ACHN (cell line): ENCODE results near the gene SIM2.

Experiments used
- DNase-seq: peaks from one replicate; pipeline ENCODE4 v3.0.0-alpha.2; 2015
- in situ Hi-C: cut with HindIII; loops from 2 replicates; pipeline ENCODE4 v1.10.0; 2017; ENCODE audit warnings: low sequenced_read_pairs, low pct_ligation_motif_present, low pct_unique_long_range_greater_than_20kb

The SIM2 gene

GRCh38 chr21:36681117-36681631 is 17.7 kb upstream of the SIM2 start:
- in situ Hi-C loops, result no loop called here
- DNase-seq, result no peak

- DNase-seq, result no peak
- in situ Hi-C loops, result no loop called here
Measured at GRCh38 chr21:36684957-36685714, 13.8 kb upstream of the SIM2 start.

GRCh38 chr21:36686955-36687354 is 12.0 kb upstream of the SIM2 start:
- DNase-seq, result no peak
- in situ Hi-C loops, result no loop called here

DNA sequence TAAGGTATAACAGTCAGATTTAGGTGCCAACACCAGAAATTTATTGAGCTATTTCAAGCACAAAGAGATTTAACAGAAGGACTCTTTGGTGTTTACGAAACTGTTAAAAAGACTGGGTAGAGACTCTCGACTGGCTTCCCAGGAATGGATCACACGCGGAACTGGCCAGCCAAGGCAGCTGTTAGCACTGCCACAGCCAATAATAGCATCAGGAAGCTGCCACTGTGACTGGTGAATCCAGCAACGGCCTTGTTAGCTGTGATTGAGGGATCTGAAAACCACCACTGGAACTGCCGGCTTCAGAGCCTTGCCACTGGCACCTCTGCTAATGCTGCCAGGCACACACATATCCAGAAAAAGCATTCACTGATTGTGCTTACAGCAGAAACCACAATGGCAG is 10.6 kb upstream of the SIM2 start:
- in situ Hi-C loops, result no loop called here
- no peak for DNase-seq

GRCh38 chr21:36689324-36689723 is 9.6 kb upstream of the SIM2 start:
- in situ Hi-C loops, result no loop called here
- DNase-seq, result no peak

GRCh38 chr21:36690628-36691554 is 8.0 kb upstream of the SIM2 start:
- no peak for DNase-seq
- in situ Hi-C loops, result no loop called here

DNA sequence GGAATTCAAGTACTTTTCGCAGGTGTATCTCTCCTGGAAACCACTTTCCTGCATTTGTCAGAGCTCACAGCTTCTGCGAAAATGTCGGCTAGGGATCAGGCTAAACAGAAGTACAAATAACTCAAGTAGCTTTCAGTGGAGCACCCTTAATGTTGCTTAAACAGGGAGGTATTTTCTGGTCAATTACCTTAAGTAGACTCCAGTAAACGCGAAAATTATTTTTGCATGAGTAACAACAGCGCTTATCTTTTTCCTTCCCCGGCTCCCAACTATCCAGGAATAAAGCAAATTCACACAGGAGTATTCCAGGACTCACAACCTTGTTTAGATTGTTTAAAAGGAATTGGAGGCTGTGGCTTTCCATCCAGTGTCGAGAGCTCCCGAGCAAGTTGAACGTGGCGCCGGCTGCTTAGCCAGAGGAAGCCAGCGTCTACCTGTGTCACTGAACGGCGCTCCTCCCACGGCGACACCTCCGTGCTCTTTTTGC is 7.3 kb upstream of the SIM2 start:
- no peak for DNase-seq
- in situ Hi-C loops, result no loop called here

DNA sequence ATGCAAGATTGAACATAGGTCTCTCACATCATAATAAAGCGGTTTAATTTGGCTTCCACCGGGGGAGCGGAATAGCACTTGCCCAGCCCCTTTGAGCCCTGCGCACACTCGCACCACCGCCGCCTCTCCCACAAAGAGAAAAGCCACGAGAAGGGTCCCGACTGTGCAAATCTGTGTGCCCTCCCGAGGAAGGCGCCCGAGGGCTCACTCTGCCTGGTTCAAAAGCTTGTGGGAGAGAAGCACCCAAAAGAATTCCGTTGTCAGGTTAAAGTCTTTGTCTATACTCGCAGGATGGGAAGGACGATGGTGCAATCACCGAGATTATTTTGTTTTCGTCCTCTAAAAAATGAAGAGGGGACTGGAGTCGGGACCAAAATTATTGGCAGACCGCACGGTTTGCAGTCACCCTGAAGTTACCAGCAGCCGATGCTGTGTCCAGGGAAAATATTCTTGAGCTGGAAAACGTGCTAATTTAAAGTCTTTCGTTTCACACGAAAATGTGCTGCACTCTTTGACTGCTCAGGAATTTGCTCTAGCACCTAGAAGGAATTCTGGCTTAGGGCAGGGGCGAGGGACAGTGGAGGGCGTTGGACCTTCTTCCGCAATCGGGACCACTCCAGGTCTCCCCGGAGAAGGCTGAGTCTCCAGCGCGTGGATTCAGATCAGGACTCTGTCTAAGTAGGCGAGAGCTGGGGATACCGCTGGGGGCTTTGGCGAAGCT is 6.6 kb upstream of the SIM2 start:
- in situ Hi-C loops, result no loop called here
- no peak for DNase-seq

DNA sequence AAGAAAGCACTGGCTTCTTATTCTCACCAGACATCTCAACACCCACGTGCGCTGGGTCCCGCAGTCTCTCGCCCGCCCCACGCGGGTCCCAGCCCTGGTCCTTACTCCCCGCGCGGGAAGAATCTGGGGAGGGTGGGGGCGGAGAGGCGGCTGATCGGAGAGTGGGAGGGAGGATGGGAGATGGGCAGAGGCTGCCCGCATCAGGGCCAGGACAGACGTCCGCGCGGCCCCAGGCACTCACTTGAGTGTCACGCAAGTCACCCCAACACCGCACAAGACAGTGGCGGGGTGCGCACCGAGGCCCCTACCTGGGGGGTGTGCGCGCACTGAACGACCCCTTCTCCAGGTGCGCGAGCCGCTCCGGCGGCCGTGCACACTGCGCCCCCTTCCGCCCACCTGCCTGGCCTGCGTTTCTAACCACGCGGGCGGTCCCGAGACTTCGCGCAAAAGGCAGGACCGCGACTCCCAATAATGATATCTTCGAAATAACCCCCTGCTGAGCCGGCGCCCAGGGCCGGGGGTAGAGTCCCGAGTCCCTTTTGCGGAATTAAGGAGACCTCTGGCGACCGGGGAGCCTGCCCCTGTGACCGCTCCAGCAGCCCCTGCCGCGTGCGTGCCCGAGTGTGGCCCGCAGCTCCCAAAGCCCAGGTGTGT is 6.0 kb upstream of the SIM2 start:
- in situ Hi-C loops, result no loop called here
- DNase-seq, result no peak

DNA sequence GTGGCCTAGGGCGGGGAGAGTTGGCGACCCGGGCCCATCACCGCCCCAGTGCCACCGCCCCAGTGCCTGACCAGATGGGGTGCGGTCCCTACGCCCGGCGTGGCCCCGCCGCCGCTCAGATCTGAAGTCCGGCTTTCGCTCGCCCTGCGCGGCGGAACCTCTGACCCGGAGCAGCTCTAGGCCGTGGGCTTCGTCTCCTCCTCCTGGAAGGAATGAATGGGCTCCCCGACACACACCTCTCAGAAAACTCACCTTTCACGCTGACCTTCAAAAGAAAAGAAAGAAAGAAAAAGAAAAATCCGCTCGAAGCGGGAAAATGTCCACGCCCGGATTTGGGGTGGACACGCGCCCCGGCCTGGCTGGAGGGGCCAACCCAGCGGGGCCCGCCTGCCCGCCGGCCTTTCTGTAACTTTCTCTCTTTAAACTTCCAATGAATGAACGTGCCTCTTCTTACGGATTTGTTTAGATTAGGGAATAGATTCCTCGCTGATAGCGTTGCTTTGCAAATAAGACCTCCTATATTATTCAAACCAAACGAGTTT is 5.4 kb upstream of the SIM2 start:
- DNase-seq, result no peak
- in situ Hi-C loops, result no loop called here

- no peak for DNase-seq
- in situ Hi-C loops, result no loop called here
Measured at GRCh38 chr21:36694031-36694515, 4.8 kb upstream of the SIM2 start.

GRCh38 chr21:36694593-36695282 is 4.2 kb upstream of the SIM2 start:
- in situ Hi-C loops, result no loop called here

GRCh38 chr21:36695283-36695634 is 3.7 kb upstream of the SIM2 start:
- in situ Hi-C loops, result no loop called here
- no peak for DNase-seq

More at GRCh38 chr21:36694593-36695282, 4.2 kb upstream of the SIM2 start:
- no peak for DNase-seq

DNA sequence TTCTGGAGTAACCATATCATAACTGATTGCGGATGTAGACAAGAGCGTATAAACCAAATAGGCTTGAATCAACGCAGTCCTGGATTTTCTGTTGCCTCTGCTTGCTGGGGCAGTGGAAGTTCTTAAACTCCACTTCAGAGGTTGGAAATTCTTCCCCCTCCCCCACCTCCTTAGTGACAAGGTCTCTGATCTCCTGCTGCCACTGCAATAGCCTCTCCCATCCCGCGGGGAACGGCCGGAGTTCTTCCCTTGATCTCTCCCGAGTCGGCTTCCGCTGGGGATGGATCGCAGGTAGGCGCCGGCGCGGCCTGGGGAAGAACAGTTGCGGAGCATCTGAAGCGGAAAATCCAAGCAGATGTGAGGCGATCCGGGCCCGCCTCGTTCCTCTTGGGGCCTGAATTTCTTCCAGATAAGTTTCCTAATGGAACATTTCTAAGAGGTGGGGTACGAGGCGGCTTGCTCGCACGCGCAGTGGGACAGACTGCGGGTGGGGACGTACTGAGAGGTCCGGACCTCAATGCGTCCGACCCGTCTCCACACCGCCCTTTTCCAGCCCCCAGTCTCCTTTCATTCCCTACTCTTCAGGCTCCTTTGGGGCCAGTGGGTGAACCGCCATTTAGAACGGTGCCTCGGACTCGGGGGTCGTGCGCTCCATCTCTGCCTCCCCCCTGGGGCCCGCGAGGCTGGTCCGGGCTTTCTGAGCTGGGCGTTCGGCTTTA is 3.1 kb upstream of the SIM2 start:
- in situ Hi-C loops, result no loop called here
- DNase-seq, result no peak

- DNase-seq, result no peak
- in situ Hi-C loops, result no loop called here
Measured at GRCh38 chr21:36696390-36697059, 2.4 kb upstream of the SIM2 start.

DNA sequence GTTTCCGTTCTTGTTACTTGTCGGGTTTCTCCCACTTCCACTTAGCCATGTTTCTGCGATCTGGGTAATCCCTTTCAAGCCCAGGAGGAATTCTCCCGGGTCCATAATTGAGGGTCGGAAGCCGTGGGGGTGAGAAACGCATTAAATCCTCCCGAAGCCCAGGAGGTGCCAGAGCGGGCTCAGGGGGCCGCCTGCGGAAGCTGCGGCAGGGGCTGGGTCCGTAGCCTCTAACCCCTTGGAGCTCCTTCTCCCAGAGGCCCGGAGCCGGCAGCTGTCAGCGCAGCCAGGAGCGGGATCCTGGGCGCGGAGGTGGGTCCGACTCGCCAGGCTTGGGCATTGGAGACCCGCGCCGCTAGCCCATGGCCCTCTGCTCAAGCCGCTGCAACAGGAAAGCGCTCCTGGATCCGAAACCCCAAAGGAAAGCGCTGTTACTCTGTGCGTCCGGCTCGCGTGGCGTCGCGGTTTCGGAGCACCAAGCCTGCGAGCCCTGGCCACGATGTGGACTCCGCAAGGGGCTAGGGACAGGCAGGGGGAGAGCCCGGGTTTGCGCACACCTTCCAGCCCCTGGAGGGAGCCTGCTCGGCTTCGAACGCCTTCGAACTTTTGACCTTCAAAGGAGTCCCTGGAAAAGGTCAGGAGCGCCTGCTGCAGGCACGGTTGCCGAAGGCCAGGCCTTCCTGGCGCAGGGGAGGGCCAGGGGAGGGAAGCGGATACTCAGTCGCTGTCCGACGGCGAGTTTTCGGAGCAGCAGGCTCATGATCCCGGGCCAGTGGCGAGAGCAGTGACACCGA is 1.7 kb upstream of the SIM2 start:
- DNase-seq, result no peak
- in situ Hi-C loops, result no loop called here
